ENCODE results near the gene ERCC3.
"Not testable (repeated sequence)": the region's sequence is repeated elsewhere in the genome, so short reads cannot be mapped to it uniquely, and the experiment has no call there.

The ERCC3 gene

GRCh38 chr2:127225186-127225960, 68.6 kb downstream of the ERCC3 start:
- DNase-seq = no peak

DNA sequence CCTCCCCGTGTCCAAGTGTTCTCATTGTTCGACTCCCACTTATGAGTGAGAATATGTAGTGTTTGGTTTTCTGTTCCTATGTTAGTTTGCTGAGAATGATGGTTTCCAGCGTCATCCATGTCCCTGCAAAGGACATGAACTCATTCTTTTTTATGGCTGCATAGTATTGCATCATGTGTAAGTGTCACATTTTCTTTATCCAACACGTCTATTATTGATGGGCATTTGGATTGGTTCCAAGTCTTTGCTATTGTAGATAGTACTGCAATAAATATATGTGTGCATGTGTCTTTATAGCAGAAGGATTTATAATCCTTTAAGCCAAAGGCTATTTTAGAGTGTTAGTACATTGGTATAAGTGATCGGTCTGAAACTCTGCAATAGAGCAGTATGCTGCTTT, 69.8 kb downstream of the ERCC3 start:
- not testable (repeated sequence) for DNase-seq

- DNase-seq = no peak
These were observed 73.0 kb downstream of the ERCC3 start for GRCh38 chr2:127220768-127221527.

- DNase-seq = no peak
These were observed 73.7 kb downstream of the ERCC3 start, which contains the start of gene CYP27C1 for GRCh38 chr2:127220102-127220767. TSS of gene CYP27C1 (minus strand) at chr2:127220299. CDS start at chr2:127220270, 29 bp downstream.

DNA sequence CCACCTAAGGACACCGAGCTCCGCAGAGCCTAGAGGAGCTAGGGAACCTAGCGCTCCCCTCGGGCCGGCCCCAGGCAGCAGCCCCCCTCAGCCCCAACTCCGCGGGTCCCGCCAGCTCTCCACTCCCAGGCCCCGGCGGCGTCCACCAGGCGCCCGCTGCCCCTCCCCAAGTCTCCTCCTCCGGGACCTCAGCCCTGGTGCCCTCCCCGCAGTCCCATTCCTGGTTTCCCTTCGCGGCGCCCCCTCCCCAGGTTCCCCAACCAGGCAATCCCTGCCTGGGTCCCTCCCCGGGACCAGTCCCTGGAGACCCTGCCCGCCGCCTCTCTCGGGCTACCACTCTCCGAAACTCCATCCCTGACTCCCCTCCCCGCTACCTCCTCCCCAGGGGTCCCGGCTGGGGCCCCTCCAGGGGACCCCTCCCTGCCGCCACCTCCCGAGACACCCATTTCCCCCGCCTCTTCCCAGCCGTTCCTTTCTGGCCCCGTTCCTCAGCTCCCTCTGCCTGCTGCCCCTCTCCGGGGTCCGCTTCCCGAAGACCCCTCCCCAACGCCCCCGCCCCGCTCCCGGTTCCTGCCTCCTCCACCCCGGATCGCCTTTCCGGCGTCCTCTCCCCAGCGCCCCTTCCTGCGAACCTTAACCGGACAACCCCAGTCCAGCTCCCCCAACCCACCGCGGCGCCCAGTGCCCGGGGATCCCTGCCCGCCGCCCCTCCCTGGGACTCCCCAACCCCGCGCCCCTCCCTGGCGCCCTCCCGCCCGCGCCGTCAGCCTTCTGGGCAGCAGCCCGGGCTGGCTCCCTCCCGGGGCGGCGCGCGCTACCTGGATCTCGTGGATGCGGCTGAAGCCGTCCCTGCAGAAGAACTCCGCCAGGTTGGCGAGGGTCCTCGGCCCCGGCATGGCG, 74.5 kb downstream of the ERCC3 start:
- DNase-seq = peak; percentile 9

GRCh38 chr2:127218812-127219170, 75.2 kb downstream of the ERCC3 start:
- DNase-seq = no peak

DNA sequence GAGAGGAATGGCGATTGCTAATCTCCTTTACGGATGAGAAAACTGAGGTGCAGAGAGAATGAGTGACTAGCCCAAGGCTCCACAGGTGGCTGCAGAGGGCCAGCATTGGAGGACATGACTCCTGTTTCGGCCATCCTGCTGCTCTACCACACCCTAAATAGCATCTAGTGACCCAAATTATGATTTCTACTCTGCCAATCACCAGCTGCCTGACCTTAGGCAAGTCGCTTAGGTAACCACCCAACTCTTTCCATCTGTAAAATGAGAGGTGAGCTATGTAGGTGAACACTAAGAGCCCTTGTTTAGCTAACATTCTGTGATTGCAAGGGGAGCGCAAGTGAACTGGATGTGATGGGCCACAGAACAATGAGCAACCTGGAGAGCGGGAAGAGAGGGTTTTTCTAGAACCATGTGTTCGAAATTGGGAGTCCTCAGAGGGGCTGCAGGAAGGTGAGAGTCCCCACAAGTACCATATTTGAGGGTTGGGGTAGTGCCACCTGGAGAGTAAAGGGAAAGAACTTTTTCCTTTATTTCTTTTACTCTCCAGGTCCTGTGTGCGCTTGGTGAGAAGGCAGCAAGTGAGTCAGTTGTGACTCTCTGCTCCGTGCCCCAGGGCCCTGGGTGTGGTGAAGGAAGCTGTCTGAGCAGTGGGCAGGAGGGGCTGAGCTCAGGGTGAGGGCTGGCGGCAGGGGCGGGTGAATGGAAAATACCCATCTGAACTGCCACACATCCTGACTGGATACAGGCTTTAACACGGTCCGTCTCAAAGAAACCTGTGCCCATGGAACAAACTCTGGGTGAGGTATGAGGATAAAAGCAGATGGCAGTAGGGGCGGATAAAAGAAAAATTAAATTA, 76.2 kb downstream of the ERCC3 start:
- DNase-seq = no peak

DNA sequence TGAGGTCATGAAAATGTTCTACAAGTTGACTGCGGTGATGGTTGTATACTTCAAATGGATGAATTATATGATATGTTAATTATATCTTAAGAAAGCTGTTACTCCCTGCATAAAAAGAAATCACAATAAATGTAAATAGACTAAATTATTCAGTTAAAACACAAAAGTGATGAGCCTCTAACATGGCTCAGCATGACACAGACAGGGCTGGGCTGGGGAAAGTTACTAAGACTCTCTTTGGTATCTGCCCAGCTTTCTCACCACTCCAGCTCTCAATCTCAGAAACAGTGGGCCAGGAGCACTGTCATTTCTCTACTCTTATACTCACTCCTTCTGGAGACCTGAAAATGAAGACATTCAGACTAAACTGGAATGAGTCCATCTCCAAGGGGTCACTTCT, 77.4 kb downstream of the ERCC3 start:
- DNase-seq = no peak

DNA sequence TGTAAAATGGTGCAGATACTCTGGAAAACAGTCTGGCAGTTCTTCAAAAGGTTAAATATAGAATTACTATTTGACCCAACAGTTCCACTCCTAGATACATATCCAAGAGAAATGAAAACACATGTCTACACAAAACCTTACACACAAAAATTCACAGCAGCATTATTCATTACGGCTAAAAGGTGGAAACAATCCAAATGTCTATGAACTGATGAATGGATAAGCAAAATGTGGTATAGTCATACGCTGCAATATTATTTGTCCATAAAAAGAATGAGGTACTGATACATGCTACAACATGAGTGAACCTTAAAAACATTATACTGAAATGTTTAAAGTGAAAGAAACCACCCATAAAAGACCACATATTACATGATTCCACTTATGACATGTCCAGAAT, 77.8 kb downstream of the ERCC3 start:
- no peak for DNase-seq

DNA sequence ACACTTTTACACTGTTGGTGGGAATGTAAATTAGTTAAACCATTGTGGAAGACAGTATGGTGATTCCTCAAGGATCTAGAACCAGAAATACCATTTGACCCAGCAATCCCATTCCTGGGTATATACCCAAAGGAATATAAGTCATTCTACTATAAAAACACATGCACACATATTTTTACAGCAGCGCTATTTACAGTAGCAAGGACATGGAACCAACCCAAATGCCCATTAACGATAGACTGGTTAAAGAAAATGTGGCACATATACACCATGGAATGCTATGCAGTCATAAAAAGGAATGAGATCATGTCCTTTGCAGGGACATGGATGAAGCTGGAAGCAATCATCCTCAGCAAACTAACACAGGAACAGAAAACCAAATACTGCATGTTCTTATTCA, 79.7 kb downstream of the ERCC3 start:
- DNase-seq = not testable (repeated sequence)

DNA sequence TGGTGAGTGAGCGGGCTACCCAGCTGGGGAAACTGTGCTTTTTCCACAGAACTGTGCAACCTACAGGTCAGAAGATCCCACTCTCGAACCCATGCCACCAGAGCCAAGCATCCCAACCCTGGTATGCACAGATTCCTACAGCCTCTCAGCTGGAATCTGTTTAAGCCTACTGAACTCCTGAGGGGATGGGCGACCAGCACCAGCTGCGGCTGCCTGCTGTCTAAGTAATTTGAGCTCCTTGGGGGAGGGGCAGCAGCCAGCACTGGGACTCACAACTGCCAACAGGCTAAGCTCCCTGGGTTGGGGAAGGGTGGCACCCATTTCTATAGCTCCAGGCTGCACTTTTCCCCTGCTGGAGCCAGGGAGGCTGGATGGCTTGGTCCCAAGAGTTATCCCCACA, 85.6 kb downstream of the ERCC3 start:
- DNase-seq = no peak

All from activated gamma-delta T cell (primary cell).